K562 (cell line): Measurements from ENCODE around the gene C15orf62. TPM values are rescaled to one million over a fixed set of nuclear protein-coding genes. Genes with fewer than 3 reads are reported as not detected.

ENCODE experiments used
- ARID1B ChIP-seq: fragments of 450-650 bp; IDR thresholded peaks from 2 replicates; pipeline ENCODE4 v1.6.1; 2016; ENCODE audit warnings: antibody characterized with exemption, mild to moderate bottlenecking, inconsistent platforms
- CHD1 ChIP-seq: fragments of 200-600 bp; sonication (generic); IDR thresholded peaks from one replicate; pipeline ENCODE4 v1.6.1; 2012; ENCODE audit warnings: mild to moderate bottlenecking, moderate library complexity, low read length, inconsistent platforms
- CSDE1 ChIP-seq, 2 experiments: fragments of 450-650 bp; IDR thresholded peaks; 2 replicates each; pipeline ENCODE4 v1.6.1; 2016; ENCODE audit warnings: mild to moderate bottlenecking in 1 of 2
- DACH1 ChIP-seq: fragments of 450-650 bp; IDR thresholded peaks from 2 replicates; pipeline ENCODE4 v1.6.1; 2018; ENCODE audit not compliant: partially characterized antibody
- HMGN3 ChIP-seq: IDR thresholded peaks from 2 replicates; pipeline ENCODE4 v1.6.1; 2011; ENCODE audit warnings: borderline replicate concordance, low read depth, mild to moderate bottlenecking, mixed read lengths, low read length; ENCODE audit not compliant: insufficient read length; ENCODE audit errors: extremely low read depth
- KDM1A ChIP-seq, 2 experiments: fragments of 450-650 bp; IDR thresholded peaks; 2 replicates each; pipeline ENCODE4 v1.6.1; 2016; ENCODE audit warnings: mild to moderate bottlenecking in 2 of 2
- MXI1 ChIP-seq: IDR thresholded peaks from 2 replicates; pipeline ENCODE4 v1.6.1; 2011; ENCODE audit warnings: low read depth, mild to moderate bottlenecking, improper control_type of control experiment, low read length
- POLR2B ChIP-seq: fragments of 450-650 bp; IDR thresholded peaks from 2 replicates; pipeline ENCODE4 v1.6.1; 2018; ENCODE audit warnings: low read depth; ENCODE audit not compliant: partially characterized antibody
- RUNX1 ChIP-seq: sonication (generic); IDR thresholded peaks from 2 replicates; pipeline ENCODE4 v1.6.1; 2016; ENCODE audit warnings: antibody characterized with exemption, low read depth
- TFAM ChIP-seq: fragments of 250-450 bp; sonication (Bioruptor Pico); conservative IDR thresholded peaks from 2 replicates; pipeline ENCODE4 v1.5.0; 2021; ENCODE audit warnings: mild to moderate bottlenecking, moderate library complexity
- TRIM28 ChIP-seq: fragments of 450-650 bp; IDR thresholded peaks from 2 replicates; pipeline ENCODE4 v1.6.1; 2017
- ZC3H11A ChIP-seq: IDR thresholded peaks from 2 replicates; pipeline ENCODE4 v1.6.1; 2012; ENCODE audit warnings: low read depth, low read length, improper control_type of control experiment
- ZNF324 ChIP-seq: fragments of 250-450 bp; sonication (Bioruptor Pico); IDR thresholded peaks from 2 replicates; pipeline ENCODE4 v1.4.0; 2020; ENCODE audit warnings: mild to moderate bottlenecking
- ZNF766 ChIP-seq: fragments of 200-800 bp; sonication (Bioruptor generic); conservative IDR thresholded peaks from 2 replicates; pipeline ENCODE4 v1.6.1; 2016; ENCODE audit warnings: missing genetic modification characterization, missing compliant biosample characterization
- polyA plus RNA-seq, 8 experiments: library from polyadenylated mRNA; depleted of rRNA in 4 of 8; stranded (reverse) in 5 of 8; unstranded in 3 of 8; fragments of >200 nt; fragmentation: Nextera tagmentation in 2 of 8; fragmentation: Illumina TruSeq in 1 of 8; extraction: Ambion mirVana in 2 of 8; extraction: Trizol in 1 of 8; gene quantifications; 2 replicates each; pipeline versions ENCODE4 v1.2.1 to v1.2.3, GENCODE V29; 2011 to 2014; ENCODE audit warnings: inconsistent platforms in 1 of 8, missing spikeins in 1 of 8
- total RNA-seq, 7 experiments: library from RNA; depleted of rRNA in 6 of 7; stranded (reverse); fragments of >200 nt in 6 of 7; fragmentation: Illumina TruSeq in 2 of 7; extraction: Trizol in 2 of 7; gene quantifications; 2 replicates each; pipeline versions ENCODE4 v1.2.1 to v1.2.3, GENCODE V29; 2011 to 2021; ENCODE audit warnings: low replicate concordance in 1 of 7
- TF ChIP-seq, protein P1 (sequence below): fragments of 250-450 bp; sonication (Bioruptor Pico); IDR thresholded peaks from 2 replicates; pipeline ENCODE4 v1.4.0; 2020
- TF ChIP-seq, protein P2 (sequence below), 3 experiments: fragments of 200-800 bp in 1 of 3; sonication (Bioruptor generic) in 1 of 3; sonication (generic) in 1 of 3; formaldehyde crosslinking in 1 of 3; IDR thresholded peaks; 2 replicates each; pipeline versions ENCODE4 v1.6.1 to v1.8.0; 2016 to 2022; ENCODE audit warnings: mild to moderate bottlenecking in 2 of 3, missing compliant biosample characterization in 2 of 3, missing genetic modification characterization in 2 of 3, missing genetic modification reagents in 1 of 3
- TF ChIP-seq, protein P3 (sequence below): fragments of 450-650 bp; conservative IDR thresholded peaks from 2 replicates; pipeline ENCODE4 v1.6.1; 2016; ENCODE audit warnings: missing genetic modification characterization, low read depth, mild to moderate bottlenecking, missing compliant biosample characterization, moderate library complexity

The C15orf62 gene
- total and polyA plus RNA-seq, 9 of the 15 experiments (the other 6 are each of a cell fraction or from before 2014, with no cell fraction given) = 0.01 to 0.76 (median 0.30) TPM; not detected in 1

- TF ChIP-seq DACH1 = peak; percentile 7
- peak; percentile 89 for TF ChIP-seq MXI1
- no peak for TF ChIP-seq TRIM28
- TF ChIP-seq RUNX1 = no peak
- TF ChIP-seq KDM1A (IDR thresholded peaks at IDR 0.05) = no peak
- no peak; the same call in 1 of the 2 replicates for TF ChIP-seq ZNF766 (CRISPR knock-in tag)
- peak; percentile 81 for TF ChIP-seq HMGN3
- TF ChIP-seq CSDE1 (IDR thresholded peaks at IDR 0.05) = peak in 1 of 2 experiments; percentile 62; a peak in 2 of 4 replicates
- TF ChIP-seq, protein P1, sequence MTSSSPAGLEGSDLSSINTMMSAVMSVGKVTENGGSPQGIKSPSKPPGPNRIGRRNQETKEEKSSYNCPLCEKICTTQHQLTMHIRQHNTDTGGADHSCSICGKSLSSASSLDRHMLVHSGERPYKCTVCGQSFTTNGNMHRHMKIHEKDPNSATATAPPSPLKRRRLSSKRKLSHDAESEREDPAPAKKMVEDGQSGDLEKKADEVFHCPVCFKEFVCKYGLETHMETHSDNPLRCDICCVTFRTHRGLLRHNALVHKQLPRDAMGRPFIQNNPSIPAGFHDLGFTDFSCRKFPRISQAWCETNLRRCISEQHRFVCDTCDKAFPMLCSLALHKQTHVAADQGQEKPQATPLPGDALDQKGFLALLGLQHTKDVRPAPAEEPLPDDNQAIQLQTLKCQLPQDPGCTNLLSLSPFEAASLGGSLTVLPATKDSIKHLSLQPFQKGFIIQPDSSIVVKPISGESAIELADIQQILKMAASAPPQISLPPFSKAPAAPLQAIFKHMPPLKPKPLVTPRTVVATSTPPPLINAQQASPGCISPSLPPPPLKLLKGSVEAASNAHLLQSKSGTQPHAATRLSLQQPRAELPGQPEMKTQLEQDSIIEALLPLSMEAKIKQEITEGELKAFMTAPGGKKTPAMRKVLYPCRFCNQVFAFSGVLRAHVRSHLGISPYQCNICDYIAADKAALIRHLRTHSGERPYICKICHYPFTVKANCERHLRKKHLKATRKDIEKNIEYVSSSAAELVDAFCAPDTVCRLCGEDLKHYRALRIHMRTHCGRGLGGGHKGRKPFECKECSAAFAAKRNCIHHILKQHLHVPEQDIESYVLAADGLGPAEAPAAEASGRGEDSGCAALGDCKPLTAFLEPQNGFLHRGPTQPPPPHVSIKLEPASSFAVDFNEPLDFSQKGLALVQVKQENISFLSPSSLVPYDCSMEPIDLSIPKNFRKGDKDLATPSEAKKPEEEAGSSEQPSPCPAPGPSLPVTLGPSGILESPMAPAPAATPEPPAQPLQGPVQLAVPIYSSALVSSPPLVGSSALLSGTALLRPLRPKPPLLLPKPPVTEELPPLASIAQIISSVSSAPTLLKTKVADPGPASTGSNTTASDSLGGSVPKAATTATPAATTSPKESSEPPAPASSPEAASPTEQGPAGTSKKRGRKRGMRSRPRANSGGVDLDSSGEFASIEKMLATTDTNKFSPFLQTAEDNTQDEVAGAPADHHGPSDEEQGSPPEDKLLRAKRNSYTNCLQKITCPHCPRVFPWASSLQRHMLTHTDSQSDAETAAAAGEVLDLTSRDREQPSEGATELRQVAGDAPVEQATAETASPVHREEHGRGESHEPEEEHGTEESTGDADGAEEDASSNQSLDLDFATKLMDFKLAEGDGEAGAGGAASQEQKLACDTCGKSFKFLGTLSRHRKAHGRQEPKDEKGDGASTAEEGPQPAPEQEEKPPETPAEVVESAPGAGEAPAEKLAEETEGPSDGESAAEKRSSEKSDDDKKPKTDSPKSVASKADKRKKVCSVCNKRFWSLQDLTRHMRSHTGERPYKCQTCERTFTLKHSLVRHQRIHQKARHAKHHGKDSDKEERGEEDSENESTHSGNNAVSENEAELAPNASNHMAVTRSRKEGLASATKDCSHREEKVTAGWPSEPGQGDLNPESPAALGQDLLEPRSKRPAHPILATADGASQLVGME = no peak
- TF ChIP-seq, protein P2, sequence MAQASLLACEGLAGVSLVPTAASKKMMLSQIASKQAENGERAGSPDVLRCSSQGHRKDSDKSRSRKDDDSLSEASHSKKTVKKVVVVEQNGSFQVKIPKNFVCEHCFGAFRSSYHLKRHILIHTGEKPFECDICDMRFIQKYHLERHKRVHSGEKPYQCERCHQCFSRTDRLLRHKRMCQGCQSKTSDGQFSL (CRISPR knock-in tag; IDR thresholded peaks at IDR 0.05) = peak; percentile 72
- TF ChIP-seq, protein P2 (tag; IDR thresholded peaks at IDR 0.05) = peak in 1 of 2 experiments; percentile 65; a peak in 1 of 4 replicates
- TF ChIP-seq TFAM (CRISPR knock-in tag) = no peak
- peak; percentile 84 for TF ChIP-seq POLR2B
- TF ChIP-seq CHD1 = peak; percentile 80
- peak; percentile 30; the same call in 1 of the 2 replicates for TF ChIP-seq ARID1B
- TF ChIP-seq, protein P3, sequence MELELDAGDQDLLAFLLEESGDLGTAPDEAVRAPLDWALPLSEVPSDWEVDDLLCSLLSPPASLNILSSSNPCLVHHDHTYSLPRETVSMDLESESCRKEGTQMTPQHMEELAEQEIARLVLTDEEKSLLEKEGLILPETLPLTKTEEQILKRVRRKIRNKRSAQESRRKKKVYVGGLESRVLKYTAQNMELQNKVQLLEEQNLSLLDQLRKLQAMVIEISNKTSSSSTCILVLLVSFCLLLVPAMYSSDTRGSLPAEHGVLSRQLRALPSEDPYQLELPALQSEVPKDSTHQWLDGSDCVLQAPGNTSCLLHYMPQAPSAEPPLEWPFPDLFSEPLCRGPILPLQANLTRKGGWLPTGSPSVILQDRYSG (tag) = 0 out of 2 replicates have a peak, but pooled peaks have one; percentile 18
- no peak for TF ChIP-seq ZC3H11A
- TF ChIP-seq ZNF324 (CRISPR knock-in tag) = no peak
Observed at GRCh38 chr15:40754883-40755811, 14.6 kb upstream of the C15orf62 start, which contains the start of gene RMDN3 (continued).
